GM12874 (cell line): Measurements from ENCODE around the gene CXCR3.

ENCODE experiments used
- CTCF ChIP-seq: IDR thresholded peaks from 2 replicates; pipeline ENCODE4 v1.5.1; 2011; ENCODE audit warnings: low read depth, mild to moderate bottlenecking, control low read depth, low read length, moderate library complexity; ENCODE audit not compliant: insufficient read depth

CXCR3 gene

GRCh38 chrX:71604141-71604540 is 14.2 kb downstream of the CXCR3 start:
- TF ChIP-seq CTCF: no peak

- no peak for TF ChIP-seq CTCF
These were observed 14.7 kb downstream of the CXCR3 start for GRCh38 chrX:71603618-71604017.

GRCh38 chrX:71599965-71600364 is 18.3 kb downstream of the CXCR3 start:
- no peak for TF ChIP-seq CTCF

- no peak for TF ChIP-seq CTCF
These were observed 31.4 kb downstream of the CXCR3 start for GRCh38 chrX:71586929-71587328.

GRCh38 chrX:71581210-71581609 is 37.1 kb downstream of the CXCR3 start:
- TF ChIP-seq CTCF: no peak

GRCh38 chrX:71579990-71580380 is 38.3 kb downstream of the CXCR3 start:
- no peak for TF ChIP-seq CTCF

GRCh38 chrX:71579136-71579989 is 38.9 kb downstream of the CXCR3 start:
- TF ChIP-seq CTCF: no peak
